Keratinocyte (primary cell): Measurements from ENCODE around the gene ZNF805.

Experiments used
- EZH2 ChIP-seq: IDR thresholded peaks from one replicate; pipeline ENCODE4 v1.6.1; 2012; ENCODE audit warnings: inconsistent platforms, mild to moderate bottlenecking, low read length, moderate library complexity
- TF ChIP-seq, protein P1 (sequence below), 3 experiments: IDR thresholded peaks in 1 of 3; conservative IDR thresholded peaks in 1 of 3; optimal IDR thresholded peaks in 1 of 3; 2 replicates in 2 of 3; 3 replicates in 1 of 3; pipeline versions ENCODE3 to v1.5.1; 2011; ENCODE audit warnings: low read length in 3 of 3, mild to moderate bottlenecking in 3 of 3, moderate library complexity in 2 of 3, control low read depth in 1 of 3, inconsistent platforms in 1 of 3; ENCODE audit not compliant: insufficient read depth in 2 of 3; ENCODE audit errors: extremely low read depth in 1 of 3

DNA sequence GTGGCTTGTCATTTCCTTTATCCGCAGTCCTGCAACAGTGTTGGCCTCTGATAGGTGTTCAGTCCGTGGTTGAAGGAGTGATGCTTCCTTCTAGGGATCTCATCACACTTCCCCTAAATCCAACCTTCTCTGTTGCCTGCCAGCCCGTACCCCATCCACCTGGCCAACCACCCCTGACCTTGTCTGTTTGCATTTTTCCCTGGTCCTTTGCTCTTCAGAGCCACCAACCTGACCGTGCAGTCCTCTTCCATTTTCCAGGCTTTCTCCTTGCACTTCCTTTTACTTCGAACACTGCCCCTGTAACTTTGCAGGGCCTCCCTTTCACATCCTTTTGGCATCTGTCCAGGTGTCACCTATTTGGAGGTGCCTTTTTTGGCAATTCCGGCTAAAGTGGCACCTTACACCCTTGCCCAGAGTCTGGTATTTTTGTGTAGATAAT lies 40.5 kb downstream of the ZNF805 start:
- TF ChIP-seq, protein P1, sequence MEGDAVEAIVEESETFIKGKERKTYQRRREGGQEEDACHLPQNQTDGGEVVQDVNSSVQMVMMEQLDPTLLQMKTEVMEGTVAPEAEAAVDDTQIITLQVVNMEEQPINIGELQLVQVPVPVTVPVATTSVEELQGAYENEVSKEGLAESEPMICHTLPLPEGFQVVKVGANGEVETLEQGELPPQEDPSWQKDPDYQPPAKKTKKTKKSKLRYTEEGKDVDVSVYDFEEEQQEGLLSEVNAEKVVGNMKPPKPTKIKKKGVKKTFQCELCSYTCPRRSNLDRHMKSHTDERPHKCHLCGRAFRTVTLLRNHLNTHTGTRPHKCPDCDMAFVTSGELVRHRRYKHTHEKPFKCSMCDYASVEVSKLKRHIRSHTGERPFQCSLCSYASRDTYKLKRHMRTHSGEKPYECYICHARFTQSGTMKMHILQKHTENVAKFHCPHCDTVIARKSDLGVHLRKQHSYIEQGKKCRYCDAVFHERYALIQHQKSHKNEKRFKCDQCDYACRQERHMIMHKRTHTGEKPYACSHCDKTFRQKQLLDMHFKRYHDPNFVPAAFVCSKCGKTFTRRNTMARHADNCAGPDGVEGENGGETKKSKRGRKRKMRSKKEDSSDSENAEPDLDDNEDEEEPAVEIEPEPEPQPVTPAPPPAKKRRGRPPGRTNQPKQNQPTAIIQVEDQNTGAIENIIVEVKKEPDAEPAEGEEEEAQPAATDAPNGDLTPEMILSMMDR (optimal IDR thresholded peaks at IDR 0.05 in 1 of 3, IDR thresholded peaks at IDR 0.05 in 1 of 3, conservative IDR thresholded peaks at IDR 0.05 in 1 of 3; ENCODE audit: extremely low read depth in 1 of 3, insufficient read depth in 2 of 3, low read length in 3 of 3) = no peak
- no peak for TF ChIP-seq EZH2
